GM18519 (cell line): Measurements from ENCODE around the gene DHDH.

Experiments used
- ATAC-seq: cut with Tn5 transposase; IDR thresholded peaks from one replicate; pipeline ENCODE4 v1.9.1; 2021; ENCODE audit warnings: mild to moderate bottlenecking, moderate library complexity; ENCODE audit not compliant: unreplicated experiment, low FRiP score

DHDH gene

GRCh38 chr19:48989701-48990291 lies 56.3 kb downstream of the DHDH start:
- ATAC-seq = no peak

GRCh38 chr19:48990400-48990799 lies 56.9 kb downstream of the DHDH start:
- no peak for ATAC-seq

- ATAC-seq = no peak
Observed at GRCh38 chr19:48991011-48991609, 57.6 kb downstream of the DHDH start.

DNA sequence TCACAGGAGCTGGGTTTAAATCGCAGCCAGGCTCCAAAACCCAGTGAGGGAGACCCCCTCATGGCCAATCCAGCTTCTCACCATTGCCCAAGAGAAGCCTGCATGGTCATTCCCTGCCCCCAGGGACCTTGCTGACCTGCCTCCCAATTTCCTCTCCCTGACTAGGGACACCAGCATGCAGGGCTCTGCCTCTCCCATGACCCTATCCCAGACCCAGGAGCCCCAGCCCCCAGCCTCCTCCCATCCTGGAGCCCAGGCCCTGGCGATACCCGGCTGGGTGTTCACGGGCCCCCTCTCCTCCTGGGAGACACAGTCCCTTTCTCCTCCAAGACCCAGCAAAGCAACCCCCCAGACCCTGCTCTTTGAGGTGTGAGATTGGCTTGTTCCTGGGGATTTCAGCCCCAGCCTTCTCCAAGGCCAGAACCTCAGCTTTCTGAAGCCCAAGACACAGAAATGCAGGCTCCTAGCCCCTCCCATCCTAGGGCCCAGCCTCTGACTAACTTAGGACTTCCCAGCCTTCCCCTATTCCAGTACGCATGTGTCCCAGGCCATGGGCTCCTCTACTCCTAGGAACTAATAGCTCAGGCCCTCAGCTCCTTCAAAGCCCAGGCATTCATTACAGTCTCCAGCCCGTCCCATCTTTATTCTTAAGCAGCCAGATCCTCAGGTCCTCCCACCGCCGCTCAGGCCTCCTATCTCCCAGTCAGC lies 58.5 kb downstream of the DHDH start:
- ATAC-seq = no peak

DNA sequence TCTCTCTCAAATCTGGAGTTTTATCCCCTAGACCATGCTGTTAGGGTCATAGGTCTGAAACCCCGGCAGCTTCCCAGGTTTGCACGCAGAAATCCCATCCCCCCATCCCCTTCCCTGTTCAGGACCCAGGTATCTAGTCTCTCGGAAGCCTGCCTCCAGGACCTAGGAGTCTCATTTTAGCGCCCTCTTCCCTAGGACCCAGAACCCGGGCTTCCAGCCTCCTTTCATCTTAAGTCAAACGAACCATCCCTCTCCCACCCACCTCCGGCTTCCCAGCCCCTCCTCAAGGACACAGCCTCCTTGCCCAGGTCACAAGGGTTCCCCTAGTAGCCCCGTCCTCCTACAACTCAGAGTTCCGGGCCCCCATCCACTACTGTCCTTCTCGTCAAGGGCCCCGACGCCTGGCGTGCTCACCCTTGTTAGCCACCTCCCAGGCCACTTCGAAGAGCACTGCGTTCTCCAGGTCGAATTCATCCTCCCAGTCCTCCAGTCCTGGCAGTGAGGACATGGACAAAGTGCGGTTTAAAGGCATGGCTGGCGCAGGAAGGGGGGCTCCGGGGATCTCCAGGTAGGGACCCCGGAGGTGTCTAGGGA lies 59.2 kb downstream of the DHDH start:
- ATAC-seq = no peak

DNA sequence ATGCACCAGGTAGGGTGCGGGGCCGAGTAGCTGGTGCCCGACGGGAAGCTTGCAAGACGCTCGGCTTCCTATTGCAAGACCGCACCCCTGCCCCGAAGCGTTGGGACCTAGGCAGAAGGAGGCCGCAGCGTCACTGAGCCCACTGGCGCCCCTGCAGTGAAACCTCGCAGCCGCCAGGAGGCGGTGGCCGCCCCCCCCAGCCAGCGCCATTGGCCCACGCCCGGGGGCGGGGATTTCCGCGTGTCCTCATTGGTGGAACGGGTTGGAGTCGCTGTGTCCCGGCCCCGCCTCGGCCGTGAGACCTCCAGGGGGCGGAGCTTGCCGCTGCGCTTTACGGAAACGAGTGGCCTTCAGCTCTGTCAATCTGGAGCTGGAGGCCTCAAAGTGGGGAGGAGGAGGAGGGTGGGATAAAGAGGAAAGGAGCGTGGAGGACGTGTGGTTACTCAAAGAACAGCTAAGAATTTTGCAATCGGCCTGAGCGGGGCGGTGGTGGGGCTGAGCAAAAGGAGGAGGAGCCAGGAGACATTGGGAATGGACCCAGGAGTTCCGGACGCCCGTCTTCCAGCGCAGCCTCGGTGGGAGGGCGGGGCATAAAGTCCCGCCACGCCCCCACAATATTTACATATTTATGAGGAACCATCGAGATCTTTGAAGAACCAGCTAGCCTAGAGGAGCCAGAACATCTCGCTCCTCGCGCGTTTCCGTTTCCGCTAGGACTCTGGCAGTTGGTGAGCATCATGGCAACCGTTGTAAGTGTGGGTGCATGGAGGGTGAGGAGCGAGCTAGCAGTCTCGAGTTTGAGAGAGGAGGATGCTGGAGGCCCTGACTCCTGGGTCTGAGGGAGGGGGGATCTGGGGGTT lies 59.9 kb downstream of the DHDH start, which contains the start of the genes GYS1 and RUVBL2:
TSS of gene GYS1 (minus strand) at position 135 of the 860 bp plus-strand sequence. CDS start 197 bp downstream, outside the sequence.
TSS of gene RUVBL2 (plus strand) at position 713 of the 860 bp plus-strand sequence. CDS start at position 738, 25 bp downstream.
- peak; percentile 72 for ATAC-seq

DNA sequence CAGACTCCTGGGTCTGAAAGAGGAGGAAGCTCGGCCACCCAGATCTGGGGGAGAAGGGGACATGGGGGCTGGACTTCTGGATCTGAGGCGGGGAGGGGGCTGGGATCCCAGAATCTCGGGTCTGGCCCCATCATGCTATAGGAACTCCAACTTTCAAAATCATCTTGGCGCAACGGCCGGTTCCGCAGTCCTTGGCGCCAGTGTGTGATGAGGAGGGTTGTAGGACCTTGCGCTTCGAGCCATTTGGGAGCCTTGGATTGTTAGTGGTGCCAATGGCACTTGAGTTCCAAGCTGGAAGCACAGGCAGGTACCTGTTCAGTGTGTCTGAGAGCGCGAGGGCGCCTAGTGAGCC lies 60.5 kb downstream of the DHDH start:
- no peak for ATAC-seq
